ENCODE measurements around the gene MEST.

DNA sequence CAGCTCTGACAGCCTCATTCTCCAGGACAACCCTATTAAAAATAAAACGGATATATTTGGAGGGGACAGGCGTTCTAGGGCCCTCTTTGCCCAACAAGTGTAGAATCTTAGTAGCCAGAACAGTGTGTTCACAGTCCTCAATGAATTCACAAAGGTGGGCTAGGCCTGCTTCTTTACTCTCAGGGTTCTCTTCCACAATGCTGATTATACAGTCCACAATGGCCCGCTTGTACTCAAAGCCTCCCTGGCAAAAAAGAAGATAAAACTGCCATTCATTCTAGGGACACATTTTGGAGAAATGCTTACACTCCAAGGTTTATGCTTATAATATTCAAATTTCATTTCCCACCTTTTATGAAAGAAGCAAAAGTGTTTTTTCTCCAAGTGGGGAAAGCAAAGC, 62.6 kb downstream of the MEST start:
- TF ChIP-seq, protein P1, sequence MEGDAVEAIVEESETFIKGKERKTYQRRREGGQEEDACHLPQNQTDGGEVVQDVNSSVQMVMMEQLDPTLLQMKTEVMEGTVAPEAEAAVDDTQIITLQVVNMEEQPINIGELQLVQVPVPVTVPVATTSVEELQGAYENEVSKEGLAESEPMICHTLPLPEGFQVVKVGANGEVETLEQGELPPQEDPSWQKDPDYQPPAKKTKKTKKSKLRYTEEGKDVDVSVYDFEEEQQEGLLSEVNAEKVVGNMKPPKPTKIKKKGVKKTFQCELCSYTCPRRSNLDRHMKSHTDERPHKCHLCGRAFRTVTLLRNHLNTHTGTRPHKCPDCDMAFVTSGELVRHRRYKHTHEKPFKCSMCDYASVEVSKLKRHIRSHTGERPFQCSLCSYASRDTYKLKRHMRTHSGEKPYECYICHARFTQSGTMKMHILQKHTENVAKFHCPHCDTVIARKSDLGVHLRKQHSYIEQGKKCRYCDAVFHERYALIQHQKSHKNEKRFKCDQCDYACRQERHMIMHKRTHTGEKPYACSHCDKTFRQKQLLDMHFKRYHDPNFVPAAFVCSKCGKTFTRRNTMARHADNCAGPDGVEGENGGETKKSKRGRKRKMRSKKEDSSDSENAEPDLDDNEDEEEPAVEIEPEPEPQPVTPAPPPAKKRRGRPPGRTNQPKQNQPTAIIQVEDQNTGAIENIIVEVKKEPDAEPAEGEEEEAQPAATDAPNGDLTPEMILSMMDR (conservative IDR thresholded peaks at IDR 0.05; ENCODE audit: low read depth, low read length): no peak
- TF ChIP-seq EZH2 (IDR thresholded peaks at IDR 0.05; ENCODE audit: borderline replicate concordance, low read depth, low read length, poor library complexity, severe bottlenecking): no peak

All from A673 (cell line).